ENCODE measurements around the gene TIGD2. TPM values are rescaled to one million over a fixed set of nuclear protein-coding genes. Genes with fewer than 3 reads are reported as not detected.

Gene TIGD2
- polyA plus RNA-seq (2.7 to 5.3 TPM (median 4.9 TPM) in 3 replicates), polyA minus RNA-seq (1.8 to 4.1 TPM (median 2.6 TPM) in 3 replicates)
- polyA plus RNA-seq (2011; ENCODE audit: low read depth), result 10.3 TPM
- polyA plus RNA-seq (2011; cell fraction: cytosol; rRNA removed), result 2.6 and 4.9 TPM in 2 replicates
- polyA plus RNA-seq (2011; cell fraction: nucleus; rRNA removed), result 4.6 and 5.6 TPM in 2 replicates
- 6.4 and 6.5 TPM in 2 replicates for polyA plus RNA-seq (2012; ENCODE audit: low replicate concordance)
- polyA minus RNA-seq (2011; cell fraction: cytosol; rRNA and poly(A)+ RNA removed), result 3.5 TPM
- polyA minus RNA-seq (2011; cell fraction: nucleus; rRNA and poly(A)+ RNA removed), result 2.3 and 6.1 TPM in 2 replicates

DNA sequence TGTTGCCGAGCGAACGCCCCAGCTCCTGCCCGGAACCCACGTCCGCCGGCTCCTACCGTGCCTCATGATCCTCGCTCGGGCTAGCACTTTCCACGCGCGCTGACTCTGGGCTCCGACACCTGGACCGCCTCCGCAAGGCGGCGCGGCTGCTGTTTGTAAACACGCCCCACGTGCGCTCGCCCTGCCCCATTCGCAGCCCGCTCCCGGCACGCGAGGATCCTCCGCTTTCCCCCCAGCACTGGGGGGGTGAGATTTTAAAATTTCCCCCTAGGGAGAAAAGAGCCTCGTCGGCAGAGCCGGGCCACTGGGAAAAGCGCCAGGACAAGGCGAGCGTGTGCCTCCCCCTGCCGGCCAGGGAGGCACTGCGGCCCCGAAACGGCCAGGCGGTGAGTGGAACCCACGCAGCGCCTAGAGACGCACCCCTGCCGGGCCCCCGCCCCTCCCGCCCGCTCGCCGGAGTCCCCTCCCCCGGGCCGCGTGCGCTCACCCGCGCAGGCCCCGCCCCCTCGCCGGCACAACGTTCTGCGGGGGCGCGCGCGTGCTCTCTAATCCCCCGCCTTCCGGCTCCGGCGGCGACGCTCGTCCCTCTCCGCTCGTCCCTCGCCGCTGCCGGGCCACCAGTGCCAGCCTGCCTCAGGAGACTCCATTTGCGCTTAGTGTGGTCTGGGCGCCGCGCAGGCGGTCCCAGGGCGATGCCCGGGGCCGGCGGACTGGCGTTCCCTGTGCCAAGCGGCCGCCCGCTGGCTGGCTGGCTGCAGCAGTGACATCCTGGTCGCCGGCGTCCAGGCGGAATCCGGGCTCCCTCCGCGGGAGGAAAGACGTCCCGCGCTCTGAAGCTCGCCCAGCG, at the start of gene TIGD2:
TSS of gene TIGD2 (plus strand) at position 548 of the 847 bp plus-strand sequence. CDS start 1,442 bp downstream, outside the sequence.
- Histone ChIP-seq H3K4me2 (ENCODE audit: control insufficient read depth, extremely low read depth, insufficient read depth, low read depth, low read length) (peak within 1 kb of the TSS; percentile 91), H3K9me1 (ENCODE audit: control insufficient read depth, extremely low read depth, insufficient read depth, low read length) (no peaks in the 10 kb centered on the region), H3K36me3 (ENCODE audit: control insufficient read depth in 2 of 2, extremely low read depth in 1 of 2, insufficient read depth in 2 of 2, low read length in 2 of 2) (peaks cover 0 to 8% of the 10 kb centered on the region in 2 experiments), H3K9me3 (ENCODE audit: control insufficient read depth, low read depth, low read length) (no peaks in the 10 kb centered on the region), H3K9ac (ENCODE audit: control insufficient read depth, extremely low read depth, insufficient read depth, low read length) (peak within 1 kb of the TSS; percentile 82), H3K27ac (ENCODE audit: control insufficient read depth, insufficient read depth, low read length) (peak within 1 kb of the TSS; percentile 71), H3K27me3 (ENCODE audit: control insufficient read depth, extremely low read depth, insufficient read depth, low read length) (peaks cover 16% of the 10 kb centered on the region), H3K4me1 (ENCODE audit: control insufficient read depth, extremely low read depth, insufficient read depth, low read length) (peaks cover 12% of the 10 kb centered on the region), H3K79me2 (ENCODE audit: control insufficient read depth, insufficient read depth, low read length) (peaks cover 6% of the 10 kb centered on the region), H3K4me3 (ENCODE audit: control insufficient read depth in 2 of 3, extremely low read depth in 1 of 3, insufficient read depth in 2 of 3, low read depth in 1 of 3, low read length in 3 of 3) (peak within 1 kb of the TSS; percentile 75 to 87 (median 78)), H2AFZ (ENCODE audit: control insufficient read depth, low read length) (peak within 1 kb of the TSS; percentile 85), H4K20me1 (ENCODE audit: control insufficient read depth, extremely low read depth, insufficient read depth, low read length) (no peaks in the 10 kb centered on the region)
- dilution Hi-C loops (cut with MboI; ENCODE audit: extremely low pct_ligation_motif_present, low sequenced_read_pairs), result no loop called here
- FAIRE-seq (no peak), DNase-seq (ENCODE audit: low read depth, low spot score) (no peak)
- TF ChIP-seq EZH2 (IDR thresholded peaks at IDR 0.05; ENCODE audit: low read length), result no peak
- TF ChIP-seq, protein P1, sequence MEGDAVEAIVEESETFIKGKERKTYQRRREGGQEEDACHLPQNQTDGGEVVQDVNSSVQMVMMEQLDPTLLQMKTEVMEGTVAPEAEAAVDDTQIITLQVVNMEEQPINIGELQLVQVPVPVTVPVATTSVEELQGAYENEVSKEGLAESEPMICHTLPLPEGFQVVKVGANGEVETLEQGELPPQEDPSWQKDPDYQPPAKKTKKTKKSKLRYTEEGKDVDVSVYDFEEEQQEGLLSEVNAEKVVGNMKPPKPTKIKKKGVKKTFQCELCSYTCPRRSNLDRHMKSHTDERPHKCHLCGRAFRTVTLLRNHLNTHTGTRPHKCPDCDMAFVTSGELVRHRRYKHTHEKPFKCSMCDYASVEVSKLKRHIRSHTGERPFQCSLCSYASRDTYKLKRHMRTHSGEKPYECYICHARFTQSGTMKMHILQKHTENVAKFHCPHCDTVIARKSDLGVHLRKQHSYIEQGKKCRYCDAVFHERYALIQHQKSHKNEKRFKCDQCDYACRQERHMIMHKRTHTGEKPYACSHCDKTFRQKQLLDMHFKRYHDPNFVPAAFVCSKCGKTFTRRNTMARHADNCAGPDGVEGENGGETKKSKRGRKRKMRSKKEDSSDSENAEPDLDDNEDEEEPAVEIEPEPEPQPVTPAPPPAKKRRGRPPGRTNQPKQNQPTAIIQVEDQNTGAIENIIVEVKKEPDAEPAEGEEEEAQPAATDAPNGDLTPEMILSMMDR (optimal IDR thresholded peaks at IDR 0.05 in 1 of 3, IDR thresholded peaks at IDR 0.05 in 1 of 3, conservative IDR thresholded peaks at IDR 0.05 in 1 of 3; ENCODE audit: extremely low read depth in 1 of 3, insufficient read depth in 2 of 3, low read length in 3 of 3), result peak; percentile 50 to 88 (median 69)

DNA sequence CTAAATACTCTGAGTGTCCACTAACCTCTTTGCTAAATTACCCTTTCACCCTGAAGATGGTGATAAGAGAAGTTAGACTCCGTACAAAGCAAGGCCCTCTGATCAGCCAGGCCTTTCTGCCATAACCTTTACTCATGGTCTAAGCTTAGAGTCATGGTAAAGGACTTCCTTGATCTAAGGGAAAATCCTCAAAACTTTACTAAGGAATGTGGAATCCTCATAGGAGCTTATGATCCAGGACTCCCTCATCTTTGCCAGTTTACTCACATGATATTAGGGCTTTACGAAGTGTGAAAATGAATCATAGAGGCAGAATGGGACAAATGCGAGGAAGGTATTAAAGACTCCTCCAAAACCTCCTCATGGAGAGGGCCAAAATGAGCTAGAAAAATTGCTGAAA, 46.5 kb upstream of the TIGD2 start:
- Histone ChIP-seq H4K20me1 (ENCODE audit: control insufficient read depth, extremely low read depth, insufficient read depth, low read length) (no peaks in the 10 kb centered on the region), H3K36me3 (ENCODE audit: control insufficient read depth in 2 of 2, extremely low read depth in 1 of 2, insufficient read depth in 2 of 2, low read length in 2 of 2) (no peaks in the 10 kb centered on the region), H3K4me2 (ENCODE audit: control insufficient read depth, extremely low read depth, insufficient read depth, low read depth, low read length) (no peak overlapping the region), H2AFZ (ENCODE audit: control insufficient read depth, low read length) (no peak overlapping the region), H3K27ac (ENCODE audit: control insufficient read depth, insufficient read depth, low read length) (no peak overlapping the region), H3K4me1 (ENCODE audit: control insufficient read depth, extremely low read depth, insufficient read depth, low read length) (no peaks in the 10 kb centered on the region), H3K9me3 (ENCODE audit: control insufficient read depth, low read depth, low read length) (no peaks in the 10 kb centered on the region), H3K27me3 (ENCODE audit: control insufficient read depth, extremely low read depth, insufficient read depth, low read length) (no peaks in the 10 kb centered on the region), H3K4me3 (ENCODE audit: control insufficient read depth in 2 of 3, extremely low read depth in 1 of 3, insufficient read depth in 2 of 3, low read depth in 1 of 3, low read length in 3 of 3) (no peak overlapping the region), H3K9ac (ENCODE audit: control insufficient read depth, extremely low read depth, insufficient read depth, low read length) (no peak overlapping the region), H3K9me1 (ENCODE audit: control insufficient read depth, extremely low read depth, insufficient read depth, low read length) (no peaks in the 10 kb centered on the region), H3K79me2 (ENCODE audit: control insufficient read depth, insufficient read depth, low read length) (no peaks in the 10 kb centered on the region)
- DNase-seq (ENCODE audit: low read depth, low spot score) (no peak), FAIRE-seq (no peak)
- dilution Hi-C loops (cut with MboI; ENCODE audit: extremely low pct_ligation_motif_present, low sequenced_read_pairs), result no loop called here
- TF ChIP-seq, protein P1 (optimal IDR thresholded peaks at IDR 0.05 in 1 of 3, IDR thresholded peaks at IDR 0.05 in 1 of 3, conservative IDR thresholded peaks at IDR 0.05 in 1 of 3; ENCODE audit: extremely low read depth in 1 of 3, insufficient read depth in 2 of 3, low read length in 3 of 3), result no peak
- no peak for TF ChIP-seq EZH2 (IDR thresholded peaks at IDR 0.05; ENCODE audit: low read length)
